Measurements from ENCODE around the gene TBC1D26. TPM values are rescaled to one million over a fixed set of nuclear protein-coding genes. Genes with fewer than 3 reads are reported as not detected.

TBC1D26 gene
- polyA plus RNA-seq, 1 donor from 2014 or later = 7.5 TPM

DNA sequence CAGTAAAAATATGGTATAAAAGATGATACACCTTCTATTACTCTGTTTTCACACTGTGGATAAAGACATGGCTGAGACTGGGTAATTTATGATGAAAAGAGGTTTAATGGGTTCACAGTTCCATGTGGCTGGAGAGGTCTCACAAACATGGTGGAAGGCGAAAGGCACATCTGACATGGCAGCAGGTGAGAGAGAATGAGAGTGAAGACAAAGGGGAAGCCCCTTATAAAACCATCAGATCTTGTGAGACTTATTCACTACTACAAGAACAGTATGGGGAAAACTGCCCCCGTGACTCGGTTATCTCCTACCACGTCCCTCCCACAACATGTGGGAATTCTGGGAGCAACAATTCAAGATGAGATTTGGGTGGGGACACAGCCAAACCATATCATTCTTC lies 45.6 kb downstream of the TBC1D26 start:
- no peak overlapping the region for H3K27ac ChIP-seq (ENCODE audit: low read length)
- no peaks in the 10 kb centered on the region for H4K20me1 ChIP-seq (ENCODE audit: insufficient read depth)
- H3K27me3 ChIP-seq (ENCODE audit: insufficient read depth, low read depth, low read length) = no peaks in the 10 kb centered on the region
- no peak overlapping the region for H3K4me2 ChIP-seq (ENCODE audit: low read length)
- no peaks in the 10 kb centered on the region for H3K36me3 ChIP-seq (ENCODE audit: insufficient read depth, low read length)
- H3K4me3 ChIP-seq (ENCODE audit: low read length) = no peak overlapping the region
- H3F3A ChIP-seq (ENCODE audit: insufficient read depth, low read length, poor library complexity, severe bottlenecking) = no peaks in the 10 kb centered on the region
- no peak overlapping the region for H2AFZ ChIP-seq (ENCODE audit: low read depth, low read length)
- no peaks in the 10 kb centered on the region for H3K9me3 ChIP-seq (ENCODE audit: low read length)
- no peak overlapping the region for H3K9ac ChIP-seq (ENCODE audit: low read length)
- H3K9me2 ChIP-seq (ENCODE audit: insufficient read depth, low read length) = no peaks in the 10 kb centered on the region
- TF ChIP-seq TAF1 (IDR thresholded peaks at IDR 0.05; ENCODE audit: low read depth) = no peak
- TF ChIP-seq, protein P1, sequence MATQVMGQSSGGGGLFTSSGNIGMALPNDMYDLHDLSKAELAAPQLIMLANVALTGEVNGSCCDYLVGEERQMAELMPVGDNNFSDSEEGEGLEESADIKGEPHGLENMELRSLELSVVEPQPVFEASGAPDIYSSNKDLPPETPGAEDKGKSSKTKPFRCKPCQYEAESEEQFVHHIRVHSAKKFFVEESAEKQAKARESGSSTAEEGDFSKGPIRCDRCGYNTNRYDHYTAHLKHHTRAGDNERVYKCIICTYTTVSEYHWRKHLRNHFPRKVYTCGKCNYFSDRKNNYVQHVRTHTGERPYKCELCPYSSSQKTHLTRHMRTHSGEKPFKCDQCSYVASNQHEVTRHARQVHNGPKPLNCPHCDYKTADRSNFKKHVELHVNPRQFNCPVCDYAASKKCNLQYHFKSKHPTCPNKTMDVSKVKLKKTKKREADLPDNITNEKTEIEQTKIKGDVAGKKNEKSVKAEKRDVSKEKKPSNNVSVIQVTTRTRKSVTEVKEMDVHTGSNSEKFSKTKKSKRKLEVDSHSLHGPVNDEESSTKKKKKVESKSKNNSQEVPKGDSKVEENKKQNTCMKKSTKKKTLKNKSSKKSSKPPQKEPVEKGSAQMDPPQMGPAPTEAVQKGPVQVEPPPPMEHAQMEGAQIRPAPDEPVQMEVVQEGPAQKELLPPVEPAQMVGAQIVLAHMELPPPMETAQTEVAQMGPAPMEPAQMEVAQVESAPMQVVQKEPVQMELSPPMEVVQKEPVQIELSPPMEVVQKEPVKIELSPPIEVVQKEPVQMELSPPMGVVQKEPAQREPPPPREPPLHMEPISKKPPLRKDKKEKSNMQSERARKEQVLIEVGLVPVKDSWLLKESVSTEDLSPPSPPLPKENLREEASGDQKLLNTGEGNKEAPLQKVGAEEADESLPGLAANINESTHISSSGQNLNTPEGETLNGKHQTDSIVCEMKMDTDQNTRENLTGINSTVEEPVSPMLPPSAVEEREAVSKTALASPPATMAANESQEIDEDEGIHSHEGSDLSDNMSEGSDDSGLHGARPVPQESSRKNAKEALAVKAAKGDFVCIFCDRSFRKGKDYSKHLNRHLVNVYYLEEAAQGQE (IDR thresholded peaks at IDR 0.05; ENCODE audit: borderline replicate concordance) = no peak
- TF ChIP-seq EP300 (conservative IDR thresholded peaks at IDR 0.05; ENCODE audit: poor library complexity, severe bottlenecking) = no peak
- TF ChIP-seq SMC3 (conservative IDR thresholded peaks at IDR 0.05; ENCODE audit: poor library complexity) = no peak
- no peak for TF ChIP-seq RAD21 (conservative IDR thresholded peaks at IDR 0.05)
- no peak for TF ChIP-seq EZH2 (IDR thresholded peaks at IDR 0.05; ENCODE audit: borderline replicate concordance, insufficient read depth, low read length, poor library complexity, severe bottlenecking)
- TF ChIP-seq POLR2AphosphoS5 (IDR thresholded peaks at IDR 0.05) = no peak
- TF ChIP-seq, protein P2, sequence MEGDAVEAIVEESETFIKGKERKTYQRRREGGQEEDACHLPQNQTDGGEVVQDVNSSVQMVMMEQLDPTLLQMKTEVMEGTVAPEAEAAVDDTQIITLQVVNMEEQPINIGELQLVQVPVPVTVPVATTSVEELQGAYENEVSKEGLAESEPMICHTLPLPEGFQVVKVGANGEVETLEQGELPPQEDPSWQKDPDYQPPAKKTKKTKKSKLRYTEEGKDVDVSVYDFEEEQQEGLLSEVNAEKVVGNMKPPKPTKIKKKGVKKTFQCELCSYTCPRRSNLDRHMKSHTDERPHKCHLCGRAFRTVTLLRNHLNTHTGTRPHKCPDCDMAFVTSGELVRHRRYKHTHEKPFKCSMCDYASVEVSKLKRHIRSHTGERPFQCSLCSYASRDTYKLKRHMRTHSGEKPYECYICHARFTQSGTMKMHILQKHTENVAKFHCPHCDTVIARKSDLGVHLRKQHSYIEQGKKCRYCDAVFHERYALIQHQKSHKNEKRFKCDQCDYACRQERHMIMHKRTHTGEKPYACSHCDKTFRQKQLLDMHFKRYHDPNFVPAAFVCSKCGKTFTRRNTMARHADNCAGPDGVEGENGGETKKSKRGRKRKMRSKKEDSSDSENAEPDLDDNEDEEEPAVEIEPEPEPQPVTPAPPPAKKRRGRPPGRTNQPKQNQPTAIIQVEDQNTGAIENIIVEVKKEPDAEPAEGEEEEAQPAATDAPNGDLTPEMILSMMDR (IDR thresholded peaks at IDR 0.05; ENCODE audit: poor library complexity, severe bottlenecking) = no peak
- no peak for TF ChIP-seq MXI1 (conservative IDR thresholded peaks at IDR 0.05; ENCODE audit: poor library complexity, severe bottlenecking)
- H3K79me2 ChIP-seq (replicated peaks; ENCODE audit: insufficient read depth, low read length) = no peaks in the 10 kb centered on the region

DNA sequence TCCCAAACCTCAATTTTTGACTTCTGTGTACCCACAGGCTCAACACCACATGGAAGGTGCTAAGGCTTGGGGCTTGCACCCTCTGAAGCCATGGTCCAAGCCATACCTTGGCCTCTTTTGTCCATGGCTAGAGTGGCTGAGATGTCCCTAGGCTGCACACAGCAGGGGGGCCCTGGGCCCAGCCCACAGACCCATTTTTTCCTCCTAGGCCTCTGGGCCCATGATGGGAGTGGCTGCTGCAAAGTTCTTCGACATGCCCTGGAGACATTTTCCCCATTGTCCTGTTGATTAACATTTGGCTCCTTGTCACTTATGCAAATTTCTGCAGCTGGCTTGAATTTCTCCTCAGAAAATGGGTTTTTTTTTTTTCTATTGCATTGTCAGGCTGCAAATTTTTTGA lies 47.0 kb downstream of the TBC1D26 start:
- Histone ChIP-seq H3K27ac (ENCODE audit: low read length) (no peak overlapping the region), H3K4me3 (ENCODE audit: low read length) (no peak overlapping the region), H3K36me3 (ENCODE audit: insufficient read depth, low read length) (no peaks in the 10 kb centered on the region), H4K20me1 (ENCODE audit: insufficient read depth) (no peaks in the 10 kb centered on the region), H3K9me2 (ENCODE audit: insufficient read depth, low read length) (no peaks in the 10 kb centered on the region), H3K9me3 (ENCODE audit: low read length) (no peaks in the 10 kb centered on the region), H3K27me3 (ENCODE audit: insufficient read depth, low read depth, low read length) (no peaks in the 10 kb centered on the region), H3K9ac (ENCODE audit: low read length) (no peak overlapping the region), H3K79me2 (replicated peaks; ENCODE audit: insufficient read depth, low read length) (no peaks in the 10 kb centered on the region), H2AFZ (ENCODE audit: low read depth, low read length) (no peak overlapping the region), H3F3A (ENCODE audit: insufficient read depth, low read length, poor library complexity, severe bottlenecking) (no peaks in the 10 kb centered on the region), H3K4me2 (ENCODE audit: low read length) (no peak overlapping the region)
- TF ChIP-seq EP300 (conservative IDR thresholded peaks at IDR 0.05; ENCODE audit: poor library complexity, severe bottlenecking) = no peak
- TF ChIP-seq MXI1 (conservative IDR thresholded peaks at IDR 0.05; ENCODE audit: poor library complexity, severe bottlenecking) = no peak
- no peak for TF ChIP-seq POLR2AphosphoS5 (IDR thresholded peaks at IDR 0.05)
- TF ChIP-seq SMC3 (conservative IDR thresholded peaks at IDR 0.05; ENCODE audit: poor library complexity) = no peak
- TF ChIP-seq RAD21 (conservative IDR thresholded peaks at IDR 0.05) = no peak
- TF ChIP-seq, protein P1 (IDR thresholded peaks at IDR 0.05; ENCODE audit: borderline replicate concordance) = no peak
- TF ChIP-seq, protein P2 (IDR thresholded peaks at IDR 0.05; ENCODE audit: poor library complexity, severe bottlenecking) = no peak
- TF ChIP-seq TAF1 (IDR thresholded peaks at IDR 0.05; ENCODE audit: low read depth) = no peak
- no peak for TF ChIP-seq EZH2 (IDR thresholded peaks at IDR 0.05; ENCODE audit: borderline replicate concordance, insufficient read depth, low read length, poor library complexity, severe bottlenecking)

All from neural cell (in vitro differentiated cells).